Stimulated activated CD4-positive, alpha-beta T cell treated with anti-CD3 and anti-CD28 coated beads, Interleukin-4, amount 100 ng/mL, for 1 hour (primary cell): ENCODE measurements around the gene PIGK.

Experiments
- DNase-seq: peaks from one replicate; pipeline ENCODE4 v3.0.0-alpha.2; 2020

Gene PIGK

GRCh38 chr1:77089756-77090155 is 129.5 kb downstream of the PIGK start:
- no peak for DNase-seq

DNA sequence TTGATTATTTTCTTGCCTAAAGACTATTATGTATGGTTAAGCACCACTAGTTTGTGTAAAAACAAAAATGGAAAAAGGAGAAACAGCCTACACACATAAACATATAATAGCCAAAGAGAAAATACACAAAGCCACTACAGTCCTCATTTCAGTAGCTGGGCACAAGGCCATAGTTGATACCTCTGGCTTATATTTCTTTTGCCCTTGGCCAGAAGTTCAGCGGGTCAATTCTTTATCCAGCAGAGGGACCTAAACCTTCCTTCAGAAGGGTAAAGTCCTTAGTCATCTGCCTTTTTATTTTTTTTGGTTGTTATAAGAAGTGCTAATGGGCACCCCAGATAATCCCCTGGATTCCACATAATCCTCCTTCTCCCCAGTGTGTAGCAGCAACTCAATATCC is 134.1 kb downstream of the PIGK start:
- no peak for DNase-seq

DNA sequence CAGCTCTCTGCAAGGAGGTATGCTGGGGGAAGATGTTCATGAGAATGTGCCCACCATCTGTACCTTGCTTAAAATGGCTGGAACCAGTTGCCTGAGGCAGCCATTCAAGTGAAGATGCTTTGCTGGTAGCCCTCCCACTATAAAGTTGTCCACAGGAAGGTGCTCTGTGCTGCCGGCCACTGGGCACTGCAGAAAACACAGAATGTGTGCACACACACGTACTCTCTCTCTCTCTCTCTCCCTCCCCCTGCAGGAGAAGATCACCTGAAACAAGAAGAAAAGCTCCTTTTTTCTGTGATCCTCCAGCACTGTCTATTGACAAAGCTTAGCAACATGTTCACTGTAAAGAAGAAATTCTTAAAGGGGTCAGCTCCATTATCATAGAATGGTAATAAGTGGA is 134.8 kb downstream of the PIGK start:
- no peak for DNase-seq

GRCh38 chr1:77081834-77082233 is 137.4 kb downstream of the PIGK start:
- DNase-seq = no peak

DNA sequence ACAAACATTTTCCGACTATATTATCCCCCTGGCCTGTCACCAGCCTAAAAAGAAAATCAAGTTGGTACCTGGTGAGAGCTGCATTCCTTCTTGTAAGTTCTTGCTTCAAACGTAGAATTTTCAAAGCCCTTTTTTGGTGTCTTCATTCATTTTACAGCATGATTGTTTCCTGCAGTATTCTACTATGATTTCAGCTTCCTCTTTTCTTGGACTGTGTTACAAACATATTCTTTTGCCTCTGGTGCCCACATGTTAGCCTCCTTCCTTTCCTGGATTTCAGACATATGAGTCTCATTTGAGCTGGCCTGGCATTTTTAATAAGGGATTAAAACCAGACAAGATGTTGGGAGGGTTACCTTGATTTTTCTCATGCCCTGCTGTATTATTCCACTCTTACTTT is 142.5 kb downstream of the PIGK start:
- DNase-seq = no peak

DNA sequence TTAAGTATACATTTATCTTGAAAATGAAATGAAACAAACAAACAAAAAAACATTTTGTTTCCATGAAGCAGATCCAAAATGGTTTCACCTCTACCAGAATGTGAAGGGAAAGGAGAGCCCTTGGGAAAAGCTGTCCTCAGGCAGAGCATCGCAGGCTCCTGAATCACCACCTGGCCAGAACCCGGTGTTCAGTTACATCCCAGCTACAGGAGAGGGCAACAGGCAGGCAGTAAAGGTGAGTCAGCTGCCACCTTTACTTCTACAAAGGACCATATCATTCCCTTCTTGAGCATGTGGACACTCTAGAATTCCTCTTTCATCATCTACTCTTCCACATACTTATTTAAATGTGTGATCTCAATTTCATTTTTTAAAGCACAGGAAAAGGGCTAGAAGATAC is 151.2 kb downstream of the PIGK start:
- DNase-seq = no peak

DNA sequence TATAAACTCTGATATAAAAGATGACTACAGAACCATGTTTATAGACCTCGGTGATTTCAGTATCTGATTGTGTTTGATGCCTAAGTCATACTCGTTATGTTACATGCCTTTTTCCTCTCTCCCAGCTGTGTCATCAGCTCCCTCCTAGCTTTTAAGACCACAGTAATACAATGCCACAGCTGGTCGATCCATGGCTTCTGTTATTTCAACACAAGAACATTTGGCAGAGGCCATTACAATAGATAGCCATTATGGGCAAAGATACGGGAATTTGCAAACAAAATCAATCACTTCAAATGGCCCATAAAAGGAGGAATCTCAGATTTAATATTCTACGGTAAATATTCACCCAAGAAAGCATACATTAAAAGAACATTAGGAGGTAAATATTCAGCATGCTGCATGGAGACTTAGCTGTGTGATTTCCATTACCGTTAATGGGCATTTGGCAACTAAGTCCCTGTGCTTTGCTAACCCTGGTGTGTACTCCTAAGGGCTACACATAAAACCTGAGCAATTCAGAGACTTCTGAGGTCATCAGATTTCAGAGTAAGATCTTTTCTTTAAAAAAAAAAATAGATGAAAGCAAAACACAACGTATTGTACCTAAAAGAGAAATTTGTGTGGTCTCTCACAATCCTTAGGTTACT is 153.4 kb downstream of the PIGK start:
- no peak for DNase-seq

DNA sequence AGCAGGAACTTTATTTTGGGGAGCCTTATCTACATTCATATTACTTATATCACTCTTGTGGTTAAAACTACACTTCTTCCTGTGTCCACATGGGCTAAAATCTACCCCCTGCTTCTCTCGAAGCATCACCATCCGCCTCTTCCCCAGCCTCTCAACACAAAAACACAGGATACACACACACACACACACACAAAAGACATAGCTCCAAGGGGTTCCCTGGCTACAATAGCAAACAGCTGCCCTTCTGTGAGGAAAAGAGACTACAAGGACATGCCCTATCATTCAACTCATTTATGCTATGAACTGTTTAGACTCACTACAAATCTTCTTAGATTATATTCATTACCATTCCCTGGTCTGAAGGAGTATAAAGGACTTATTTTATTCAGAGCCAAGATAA is 155.0 kb downstream of the PIGK start:
- no peak for DNase-seq

DNA sequence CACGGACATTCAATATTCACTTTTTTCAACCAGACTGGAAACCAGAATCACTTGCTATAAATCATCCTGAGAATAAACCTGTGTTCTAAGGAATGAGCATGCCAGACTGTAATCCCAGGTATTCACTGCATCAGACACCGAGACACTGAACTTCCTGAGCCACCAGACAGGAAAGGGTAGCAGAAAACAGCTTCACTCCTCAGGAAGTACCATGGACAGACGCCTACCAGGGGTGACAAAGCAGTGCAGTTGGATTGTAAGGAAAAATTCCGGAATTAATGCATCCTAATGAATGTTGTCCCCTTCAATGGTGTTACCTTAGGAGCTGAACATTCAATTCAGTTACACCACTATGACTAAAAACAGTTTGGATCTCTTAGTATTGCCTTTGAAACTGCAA is 156.1 kb downstream of the PIGK start:
- DNase-seq = no peak

DNA sequence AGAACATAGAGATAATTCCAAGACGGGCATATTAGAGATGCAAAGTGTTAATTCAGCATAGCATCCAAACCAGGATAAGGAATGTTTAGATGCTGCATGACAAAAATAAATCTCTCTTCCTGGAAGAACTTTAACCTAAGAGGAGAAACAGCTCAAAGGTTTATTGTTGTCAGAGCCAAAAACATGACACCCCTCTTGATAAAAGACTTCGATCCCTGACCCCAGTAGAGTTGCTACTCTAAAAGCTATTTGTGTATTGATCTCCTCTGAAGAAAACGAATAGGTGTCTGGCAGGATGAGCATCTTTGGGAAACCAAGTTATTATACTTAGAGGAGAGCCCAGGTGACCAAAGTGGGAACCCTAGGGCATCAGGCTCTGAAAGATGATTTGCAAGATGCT is 158.1 kb downstream of the PIGK start:
- no peak for DNase-seq

- DNase-seq = no peak
Measured at GRCh38 chr1:77060000-77060399, 159.2 kb downstream of the PIGK start.

DNA sequence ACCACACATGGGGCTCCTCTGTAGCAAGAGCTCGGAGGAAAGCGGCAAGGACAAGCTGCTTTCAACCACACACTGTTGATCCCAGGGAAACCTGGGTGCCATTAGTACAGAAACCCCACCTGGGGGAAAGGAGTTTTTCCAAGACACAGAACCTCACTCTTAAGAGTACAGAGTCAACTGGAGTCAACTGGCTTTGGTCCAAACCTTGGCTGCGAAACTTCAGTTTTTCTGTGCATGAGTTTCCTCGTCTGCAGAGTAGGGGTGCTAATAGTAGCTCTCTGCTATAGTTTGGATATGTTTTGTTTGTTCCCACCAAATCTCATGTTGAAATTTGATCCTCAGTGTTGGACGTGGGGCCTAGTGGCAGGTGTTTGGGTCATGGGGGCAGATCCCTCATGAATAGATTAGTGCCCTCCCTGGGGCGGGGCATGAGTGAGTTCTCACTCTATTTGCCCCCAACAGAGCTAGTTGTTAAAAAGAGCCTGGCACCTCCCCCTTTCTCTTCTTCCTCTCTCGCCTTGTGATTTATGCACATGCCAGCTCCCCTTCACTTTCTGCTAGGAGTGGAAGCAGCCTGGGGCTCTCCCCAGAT is 161.1 kb downstream of the PIGK start:
- DNase-seq = no peak

- no peak for DNase-seq
Measured at GRCh38 chr1:77056525-77056924, 162.7 kb downstream of the PIGK start.

DNA sequence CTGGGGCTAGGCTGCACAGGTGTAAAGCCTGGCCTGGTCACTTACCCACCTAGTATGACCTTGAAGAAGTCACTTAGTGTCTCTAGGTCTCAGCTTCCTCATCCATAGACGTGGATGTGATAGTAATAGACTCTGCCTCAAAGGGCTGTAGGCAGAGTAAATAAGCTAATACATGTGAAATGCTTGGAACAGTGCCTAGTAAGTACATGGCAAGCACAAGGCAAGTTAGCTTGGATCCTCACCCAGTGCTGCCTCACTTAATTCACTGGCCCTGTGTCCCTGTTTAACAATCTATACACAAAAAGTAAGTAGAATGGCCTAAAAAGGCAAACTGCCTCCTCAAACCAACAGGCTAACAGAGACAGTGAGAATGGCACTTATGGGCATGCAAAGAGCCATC is 167.8 kb downstream of the PIGK start:
- DNase-seq = no peak

- DNase-seq = no peak
Measured at GRCh38 chr1:77048615-77049005, 170.6 kb downstream of the PIGK start.

GRCh38 chr1:77047978-77048614 is 171.1 kb downstream of the PIGK start:
- DNase-seq = no peak

- DNase-seq = no peak
Measured at GRCh38 chr1:77047575-77047974, 171.7 kb downstream of the PIGK start.

GRCh38 chr1:77044133-77044849 is 174.9 kb downstream of the PIGK start:
- no peak for DNase-seq

DNA sequence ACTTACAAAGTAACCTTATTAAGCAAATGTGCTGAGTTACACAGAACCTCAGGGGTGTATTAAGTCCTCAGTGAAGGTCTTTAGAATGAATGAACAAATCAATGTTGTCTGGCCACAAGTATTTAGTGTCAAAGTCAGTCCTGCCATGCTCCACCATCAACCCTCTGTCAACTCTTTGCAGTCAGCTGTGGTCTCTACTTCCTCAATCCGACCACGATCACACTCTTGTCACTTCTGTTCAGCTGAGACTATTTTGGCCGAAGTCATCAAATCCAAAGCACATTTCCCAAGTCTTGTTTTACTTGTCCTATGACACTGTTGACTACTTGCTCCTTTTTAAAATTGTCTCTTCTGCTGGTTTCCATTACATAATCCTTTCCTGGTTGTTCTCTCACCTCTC is 178.4 kb downstream of the PIGK start:
- DNase-seq = no peak

- DNase-seq = no peak
Measured at GRCh38 chr1:77039739-77040138, 179.5 kb downstream of the PIGK start.

- no peak for DNase-seq
Measured at GRCh38 chr1:77039111-77039510, 180.1 kb downstream of the PIGK start.
